ENCODE measurements around the gene MMP23B.

DNA sequence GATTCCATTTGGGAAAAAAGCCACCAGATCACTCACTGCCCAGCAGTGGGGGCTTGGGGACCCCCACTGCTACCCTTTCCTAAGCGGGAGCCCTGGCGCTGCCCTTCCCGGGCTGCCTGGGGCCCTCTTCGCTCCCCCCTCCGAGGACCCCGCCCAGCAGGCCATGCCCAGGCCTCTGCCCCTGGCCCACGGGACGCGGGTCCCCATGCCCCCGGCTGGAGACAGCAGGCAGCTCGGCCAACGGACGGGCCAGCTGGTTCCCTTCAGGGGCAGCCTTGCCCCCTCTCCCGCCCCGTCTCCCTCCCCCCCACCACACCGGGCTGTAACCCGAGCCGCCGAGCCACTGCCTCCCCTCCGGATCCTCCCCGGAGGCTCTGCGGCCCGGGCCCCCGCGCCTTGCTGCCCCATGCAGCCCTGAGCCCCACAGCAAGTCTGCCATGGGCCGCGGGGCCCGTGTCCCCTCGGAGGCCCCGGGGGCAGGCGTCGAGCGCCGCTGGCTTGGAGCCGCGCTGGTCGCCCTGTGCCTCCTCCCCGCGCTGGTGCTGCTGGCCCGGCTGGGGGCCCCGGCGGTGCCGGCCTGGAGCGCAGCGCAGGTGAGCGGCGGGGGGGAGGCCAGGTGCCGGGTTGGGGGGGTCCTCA lies at the start of gene MMP23B:
- no peak for TF ChIP-seq SUZ12 (IDR thresholded peaks at IDR 0.05; ENCODE audit: extremely low read depth, insufficient read depth, insufficient read length)
- TF ChIP-seq YY1 (IDR thresholded peaks at IDR 0.05; ENCODE audit: insufficient read depth, insufficient read length), result no peak
